Measurements from ENCODE around the gene TUT1.

- TF ChIP-seq CTCF (IDR thresholded peaks at IDR 0.05) = no peak
- no peak for TF ChIP-seq POLR2A (IDR thresholded peaks at IDR 0.05)
Observed at GRCh38 chr11:62579252-62579651, 12.1 kb downstream of the TUT1 start.

Data from testis (tissue), 2 donors.